Measurements from ENCODE around the gene NUAK2. TPM values are rescaled to one million over a fixed set of nuclear protein-coding genes. Genes with fewer than 3 reads are reported as not detected.
"Not testable (repeated sequence)": the region's sequence is repeated elsewhere in the genome, so short reads cannot be mapped to it uniquely, and the experiment has no call there.

NUAK2 gene
- total RNA-seq, 2 donors from 2014 or later = 1.0 to 2.5 TPM

GRCh38 chr1:205287767-205288559 is 33.6 kb downstream of the NUAK2 start:
- H3K36me3 Mint-ChIP-seq = no peaks in the 10 kb centered on the region
- ATAC-seq (peak; percentile 80 to 85), DNase-seq (ENCODE audit: low spot score) (peak; percentile 90)
- peaks cover 47 to 55% of the 10 kb centered on the region in 2 donors for H3K4me1 Mint-ChIP-seq (ENCODE audit: low read depth in 2 of 2)
- H3K4me3 Mint-ChIP-seq = peak overlapping the region; percentile 67
- no peaks in the 10 kb centered on the region for H3K27me3 Mint-ChIP-seq
- H3K9me3 Mint-ChIP-seq = no peaks in the 10 kb centered on the region
- peak overlapping the region; percentile 35 to 73 for H3K27ac Mint-ChIP-seq

GRCh38 chr1:205287076-205287475 is 34.5 kb downstream of the NUAK2 start:
- no peaks in the 10 kb centered on the region for H3K36me3 Mint-ChIP-seq
- peaks cover 47 to 59% of the 10 kb centered on the region in 2 donors for H3K4me1 Mint-ChIP-seq (ENCODE audit: low read depth in 2 of 2)
- H3K27me3 Mint-ChIP-seq = no peaks in the 10 kb centered on the region
- peak overlapping the region; percentile 66 for H3K4me3 Mint-ChIP-seq
- DNase-seq (ENCODE audit: low spot score) = no peak
- no peak for ATAC-seq
- H3K27ac Mint-ChIP-seq = peak overlapping the region; percentile 69 to 89
- no peaks in the 10 kb centered on the region for H3K9me3 Mint-ChIP-seq

- peak; percentile 73 for DNase-seq (ENCODE audit: low spot score)
- H3K36me3 Mint-ChIP-seq = no peaks in the 10 kb centered on the region
- peak in 1 of 2 donors; percentile 66 for ATAC-seq
- peak overlapping the region; percentile 66 for H3K4me3 Mint-ChIP-seq
- H3K27ac Mint-ChIP-seq = peak overlapping the region; percentile 69 to 89
- H3K4me1 Mint-ChIP-seq (ENCODE audit: low read depth in 2 of 2) = peaks cover 47 to 56% of the 10 kb centered on the region in 2 donors
- no peaks in the 10 kb centered on the region for H3K9me3 Mint-ChIP-seq
- H3K27me3 Mint-ChIP-seq = no peaks in the 10 kb centered on the region
These were observed 35.1 kb downstream of the NUAK2 start for GRCh38 chr1:205286335-205286950.

GRCh38 chr1:205285381-205286101 is 36.0 kb downstream of the NUAK2 start:
- Mint-ChIP-seq H3K36me3 (no peaks in the 10 kb centered on the region), H3K27me3 (no peaks in the 10 kb centered on the region), H3K27ac (peak overlapping the region; percentile 69 to 89), H3K4me3 (peak overlapping the region; percentile 66), H3K9me3 (no peaks in the 10 kb centered on the region), H3K4me1 (ENCODE audit: low read depth in 2 of 2) (peaks cover 47 to 56% of the 10 kb centered on the region in 2 donors)
- DNase-seq (ENCODE audit: low spot score) (peak; percentile 76), ATAC-seq (peak; percentile 67 to 76)

GRCh38 chr1:205284420-205285144 is 37.0 kb downstream of the NUAK2 start:
- DNase-seq (ENCODE audit: low spot score) (peak; percentile 90), ATAC-seq (peak; percentile 78 to 89)
- H3K27me3 Mint-ChIP-seq = no peaks in the 10 kb centered on the region
- H3K27ac Mint-ChIP-seq = peak overlapping the region; percentile 69 to 89
- H3K4me1 Mint-ChIP-seq (ENCODE audit: low read depth in 2 of 2) = peaks cover 52 to 61% of the 10 kb centered on the region in 2 donors
- peak overlapping the region; percentile 66 for H3K4me3 Mint-ChIP-seq
- H3K36me3 Mint-ChIP-seq = no peaks in the 10 kb centered on the region
- no peaks in the 10 kb centered on the region for H3K9me3 Mint-ChIP-seq

- ATAC-seq (no peak), DNase-seq (ENCODE audit: low spot score) (no peak)
- H3K4me3 Mint-ChIP-seq = peak overlapping the region; percentile 37
- no peaks in the 10 kb centered on the region for H3K36me3 Mint-ChIP-seq
- H3K4me1 Mint-ChIP-seq (ENCODE audit: low read depth in 2 of 2) = peaks cover 55 to 64% of the 10 kb centered on the region in 2 donors
- peak overlapping the region in 1 of 2 donors; percentile 15 for H3K27ac Mint-ChIP-seq
- H3K9me3 Mint-ChIP-seq = no peaks in the 10 kb centered on the region
- H3K27me3 Mint-ChIP-seq = peaks cover 0 to 2% of the 10 kb centered on the region in 2 donors
These were observed 38.0 kb downstream of the NUAK2 start for GRCh38 chr1:205283270-205284147.

- H3K4me1 Mint-ChIP-seq (ENCODE audit: low read depth in 2 of 2) = peaks cover 37 to 46% of the 10 kb centered on the region in 2 donors
- DNase-seq (ENCODE audit: low spot score); H3K4me3 Mint-ChIP-seq; H3K9me3 Mint-ChIP-seq; ATAC-seq; H3K36me3 Mint-ChIP-seq; H3K27me3 Mint-ChIP-seq; H3K27ac Mint-ChIP-seq: not testable (repeated sequence)
These were observed 40.7 kb downstream of the NUAK2 start for GRCh38 chr1:205280666-205281395.

GRCh38 chr1:205279986-205280385 is 41.6 kb downstream of the NUAK2 start:
- Mint-ChIP-seq H3K4me3 (no peak overlapping the region), H3K36me3 (no peaks in the 10 kb centered on the region), H3K9me3 (no peaks in the 10 kb centered on the region), H3K27me3 (peaks cover 0 to 6% of the 10 kb centered on the region in 2 donors), H3K4me1 (ENCODE audit: low read depth in 2 of 2) (peaks cover 29 to 37% of the 10 kb centered on the region in 2 donors), H3K27ac (no peak overlapping the region)
- DNase-seq (ENCODE audit: low spot score) (no peak), ATAC-seq (no peak)

- H3K36me3 Mint-ChIP-seq = no peaks in the 10 kb centered on the region
- peaks cover 23% of the 10 kb centered on the region in 2 donors for H3K4me1 Mint-ChIP-seq (ENCODE audit: low read depth in 2 of 2)
- H3K27ac Mint-ChIP-seq = no peak overlapping the region
These were observed 44.9 kb downstream of the NUAK2 start for GRCh38 chr1:205276689-205277065.

GRCh38 chr1:205275916-205276688 is 45.4 kb downstream of the NUAK2 start:
- ATAC-seq = no peak
- Mint-ChIP-seq H3K27me3 (peaks cover 0 to 6% of the 10 kb centered on the region in 2 donors), H3K36me3 (no peaks in the 10 kb centered on the region), H3K4me3 (no peak overlapping the region), H3K9me3 (no peaks in the 10 kb centered on the region), H3K4me1 (ENCODE audit: low read depth in 2 of 2) (peaks cover 23% of the 10 kb centered on the region in 2 donors), H3K27ac (no peak overlapping the region)
- DNase-seq (ENCODE audit: low spot score) = no peak

More at GRCh38 chr1:205276689-205277065, 44.9 kb downstream of the NUAK2 start:
- ATAC-seq = no peak
- peaks cover 0 to 6% of the 10 kb centered on the region in 2 donors for H3K27me3 Mint-ChIP-seq
- no peak for DNase-seq (ENCODE audit: low spot score)
- no peak overlapping the region for H3K4me3 Mint-ChIP-seq
- H3K9me3 Mint-ChIP-seq = no peaks in the 10 kb centered on the region

GRCh38 chr1:205275133-205275532 is 46.4 kb downstream of the NUAK2 start:
- peaks cover 0 to 6% of the 10 kb centered on the region in 2 donors for H3K27me3 Mint-ChIP-seq
- H3K27ac Mint-ChIP-seq = no peak overlapping the region
- H3K36me3 Mint-ChIP-seq = no peaks in the 10 kb centered on the region
- H3K4me3 Mint-ChIP-seq = no peak overlapping the region
- ATAC-seq (no peak), DNase-seq (ENCODE audit: low spot score) (no peak)
- H3K9me3 Mint-ChIP-seq = no peaks in the 10 kb centered on the region
- peaks cover 20% of the 10 kb centered on the region in 2 donors for H3K4me1 Mint-ChIP-seq (ENCODE audit: low read depth in 2 of 2)
